HG02852 (cell line): ENCODE measurements around the gene SPECC1L.

Experiments
- ATAC-seq: cut with Tn5 transposase; IDR thresholded peaks from one replicate; pipeline ENCODE4 v1.9.1; 2021; ENCODE audit warnings: mild to moderate bottlenecking, moderate library complexity; ENCODE audit not compliant: unreplicated experiment

Gene SPECC1L

DNA sequence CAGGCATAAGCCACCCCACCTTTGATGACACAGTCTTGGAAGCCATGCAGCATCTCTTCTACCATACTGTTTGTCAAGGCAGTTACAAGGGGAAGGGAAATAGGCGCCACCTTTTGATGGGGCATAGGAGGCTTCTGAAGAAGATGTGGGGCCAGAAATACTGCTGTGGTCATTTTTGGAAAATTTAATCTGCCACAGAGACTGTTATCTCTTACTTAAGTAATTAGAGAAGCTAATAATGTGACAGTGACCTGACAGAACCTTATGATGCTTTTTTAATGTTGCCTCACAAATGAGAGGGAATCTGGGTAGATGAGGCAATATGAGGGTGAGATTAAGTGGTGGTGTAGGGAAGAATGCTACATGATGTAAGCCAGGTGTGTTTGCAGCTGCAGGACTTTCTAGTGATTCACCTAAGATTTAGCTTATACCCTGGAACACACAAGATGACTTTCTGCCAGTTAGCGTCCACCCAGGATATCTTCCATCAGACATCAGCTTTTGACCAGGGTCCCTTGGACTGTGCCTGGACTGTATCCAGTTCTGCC lies 122.5 kb downstream of the SPECC1L start:
- ATAC-seq, result no peak

DNA sequence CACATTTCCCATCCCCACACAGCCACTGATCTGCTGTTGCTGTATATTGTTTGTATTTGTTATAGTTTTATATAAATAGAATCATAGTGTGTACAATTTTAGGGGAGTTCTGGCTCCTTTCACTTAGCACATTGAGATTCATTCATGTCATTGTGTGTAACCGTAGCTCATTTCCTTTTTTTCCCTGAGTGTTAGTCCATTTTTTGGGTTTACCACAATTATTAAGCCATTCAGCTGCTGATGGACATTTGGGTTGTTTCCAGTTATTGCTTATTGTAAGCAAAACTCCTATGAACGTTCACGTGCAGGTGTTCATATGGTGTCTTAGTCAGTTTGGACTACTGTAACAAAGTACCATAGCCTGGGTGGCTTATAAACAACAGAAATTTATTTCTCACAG lies 123.2 kb downstream of the SPECC1L start:
- ATAC-seq, result no peak

DNA sequence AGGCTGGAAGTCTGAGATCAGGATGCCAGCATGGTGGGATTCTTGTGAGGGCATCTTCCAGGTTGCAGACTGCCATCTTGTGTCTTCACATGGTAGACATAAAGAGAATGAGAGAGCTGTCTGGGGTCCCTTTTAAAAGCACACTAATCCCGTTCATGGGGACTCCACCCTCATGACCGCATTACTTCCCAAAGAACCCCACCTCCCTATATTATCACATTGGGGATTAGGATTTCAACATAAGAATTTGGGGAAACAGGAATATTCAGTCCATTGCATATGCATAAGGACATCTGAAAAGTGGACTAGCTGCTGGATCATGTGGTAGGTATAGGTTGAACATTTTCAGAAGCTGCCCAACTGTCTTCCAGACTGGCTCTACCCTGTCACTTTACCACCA lies 123.6 kb downstream of the SPECC1L start:
- ATAC-seq, result no peak

DNA sequence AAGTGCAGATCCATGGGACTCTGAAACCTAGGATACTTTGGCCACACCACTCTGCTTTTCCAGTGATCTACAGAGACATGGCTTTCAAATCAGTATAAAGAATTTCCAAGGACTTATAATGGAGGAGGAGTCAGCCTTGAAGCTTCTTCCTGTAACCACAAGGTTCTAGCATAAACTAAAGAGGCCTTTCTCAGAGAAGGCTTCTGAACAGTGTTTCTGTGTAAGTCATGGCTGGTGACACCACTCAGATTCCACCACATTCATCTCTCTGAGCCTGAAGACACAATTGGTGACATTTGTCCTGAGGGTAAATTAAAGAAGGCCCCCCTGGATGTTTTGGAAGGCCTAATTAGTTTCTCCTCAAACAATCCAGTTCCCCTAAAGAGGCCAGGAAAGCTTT lies 127.8 kb downstream of the SPECC1L start:
- no peak for ATAC-seq

DNA sequence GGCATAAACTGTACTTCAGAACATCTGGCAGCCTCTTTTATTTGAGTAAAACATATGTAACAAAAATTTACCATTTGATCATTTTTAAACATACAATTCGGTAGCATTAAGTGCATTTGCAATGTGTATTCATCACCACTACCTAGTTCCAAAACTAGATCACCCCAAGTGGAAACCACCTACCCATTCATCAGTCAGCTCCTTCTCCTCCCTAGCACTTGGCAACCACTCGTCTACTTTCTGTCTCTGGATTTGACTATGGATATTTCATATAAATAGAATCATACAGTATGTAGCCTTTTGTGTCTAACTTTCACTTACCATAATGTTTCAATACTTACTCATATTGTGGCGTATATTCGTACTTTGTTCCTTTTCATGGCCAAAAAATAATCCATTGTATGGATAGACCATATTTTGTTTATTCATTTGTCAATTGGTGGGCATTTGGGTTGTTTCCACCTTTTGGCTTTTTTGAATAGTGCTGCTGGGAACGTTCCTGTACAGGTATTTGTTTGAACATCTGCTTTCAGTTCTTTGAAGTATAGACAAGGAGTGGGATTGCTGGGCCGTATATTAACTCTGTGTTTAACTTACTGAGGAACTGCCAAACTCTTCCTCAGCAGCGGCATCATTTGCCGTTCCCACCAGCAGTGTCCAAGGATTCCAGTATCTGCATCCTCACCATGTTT lies 129.5 kb downstream of the SPECC1L start:
- ATAC-seq, result no peak

DNA sequence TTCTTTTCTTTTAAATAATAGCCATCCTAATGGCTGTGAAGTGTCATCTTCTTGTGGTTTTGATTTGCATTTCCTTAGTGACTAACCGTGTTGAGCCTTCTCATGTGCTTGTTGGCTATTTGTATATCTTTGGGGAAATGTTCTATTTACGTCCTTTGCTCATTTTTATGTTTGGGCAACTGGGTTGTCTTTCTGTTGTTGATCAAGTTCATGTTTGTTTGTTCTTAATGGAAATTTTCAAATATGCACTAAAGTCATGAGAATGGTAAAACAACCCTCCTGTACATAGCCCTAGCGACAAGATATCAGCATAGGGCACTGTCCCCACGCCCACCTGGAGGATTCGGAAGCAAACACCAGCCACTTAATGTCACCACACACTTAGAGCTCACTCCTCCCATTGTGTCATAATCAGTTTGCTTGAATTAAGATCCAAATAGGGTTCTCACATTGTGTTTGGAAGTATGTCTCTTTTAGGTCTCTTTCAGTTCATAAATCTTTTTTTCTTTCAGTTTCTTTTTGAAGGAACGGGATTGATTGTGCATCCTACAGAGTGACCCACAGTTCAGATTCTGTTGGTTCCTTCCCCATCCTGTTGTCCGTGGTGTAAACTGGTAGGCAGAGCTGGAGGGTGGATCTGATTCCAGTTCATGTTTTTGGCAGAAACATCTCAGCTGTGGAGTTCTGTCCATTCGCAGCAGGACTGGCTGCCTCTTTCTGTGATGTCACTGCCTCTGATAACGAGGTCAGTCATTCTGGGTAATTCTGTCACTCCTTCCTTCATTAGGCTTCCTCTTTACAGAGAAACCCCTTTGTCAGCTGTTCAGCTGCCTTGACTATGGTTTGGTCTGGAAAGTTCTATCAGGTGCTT lies 130.3 kb downstream of the SPECC1L start:
- ATAC-seq, result no peak

DNA sequence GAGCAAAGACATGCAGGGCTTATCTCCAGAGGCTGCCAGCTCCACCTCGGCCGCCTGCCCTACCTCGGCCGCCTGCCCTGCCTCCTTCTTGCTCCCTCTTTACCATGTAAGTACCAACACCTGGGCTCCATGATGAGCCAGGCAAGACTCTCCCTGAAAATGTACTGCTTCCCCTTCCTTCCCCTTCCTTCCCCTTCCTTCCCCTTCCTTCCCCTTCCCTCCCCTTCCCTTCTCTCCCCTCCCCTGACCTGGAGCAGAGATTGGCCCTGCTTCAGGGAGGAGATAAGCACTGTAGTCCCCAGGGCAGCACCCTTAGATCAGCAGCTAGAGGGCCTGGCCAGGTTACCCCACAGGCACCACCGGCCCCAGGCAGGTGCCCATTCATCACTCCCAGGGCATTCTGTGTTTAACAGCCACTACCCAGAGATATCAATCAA lies 131.3 kb downstream of the SPECC1L start:
- ATAC-seq, result no peak

DNA sequence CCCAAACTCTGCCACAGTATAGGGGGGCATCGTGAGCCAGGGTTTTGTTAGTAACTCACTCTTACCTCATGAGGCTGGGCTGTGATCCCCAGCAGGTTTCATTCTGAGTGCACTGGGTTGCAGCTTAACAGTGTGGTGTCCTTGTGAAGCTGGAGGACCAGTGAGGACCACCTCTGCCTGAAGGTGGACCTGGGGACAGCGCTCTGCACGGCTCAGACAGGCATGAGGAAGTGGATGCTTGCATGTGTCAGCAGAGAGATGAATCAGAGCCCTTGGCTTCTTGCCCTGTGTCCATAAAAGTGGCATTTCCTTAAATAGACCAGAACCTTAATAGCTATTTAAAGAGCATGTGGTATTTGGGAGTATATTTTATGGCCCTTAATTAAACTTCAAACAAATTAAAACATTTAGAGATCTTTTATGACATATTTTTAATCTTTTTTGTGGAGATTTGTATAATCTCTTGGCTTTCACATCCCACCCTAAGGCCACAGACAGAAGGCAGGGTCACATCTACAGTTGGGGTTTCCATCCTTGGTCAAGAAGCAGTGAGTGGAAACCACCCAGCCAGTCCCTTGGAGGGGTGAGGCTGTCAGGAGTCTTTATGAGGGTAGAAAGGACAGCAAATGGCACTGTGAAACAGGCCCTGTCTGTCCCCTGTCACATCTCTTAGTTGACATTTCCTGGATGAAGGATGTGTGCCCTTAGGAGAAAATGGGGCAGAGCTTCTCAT lies 132.0 kb downstream of the SPECC1L start:
- no peak for ATAC-seq

DNA sequence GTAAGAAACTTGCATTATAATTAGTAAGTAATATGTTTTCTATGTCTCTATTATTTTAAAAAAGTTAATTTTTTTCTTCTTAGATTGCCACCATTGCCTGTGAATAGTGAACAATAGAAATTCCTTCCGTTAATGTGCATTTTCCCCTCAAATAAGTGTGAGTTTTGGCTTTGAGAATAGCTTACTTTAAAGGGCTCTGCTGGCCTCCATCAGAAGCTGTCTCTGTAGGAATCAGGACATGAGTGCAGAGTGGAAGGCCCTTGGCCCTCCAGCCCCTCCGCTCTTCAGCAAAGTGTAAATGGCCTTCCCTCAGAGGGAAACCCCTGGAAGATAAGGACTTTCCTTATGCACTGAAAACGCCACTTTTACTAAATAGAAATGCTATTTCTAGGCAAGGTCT lies 132.7 kb downstream of the SPECC1L start:
- ATAC-seq, result no peak

DNA sequence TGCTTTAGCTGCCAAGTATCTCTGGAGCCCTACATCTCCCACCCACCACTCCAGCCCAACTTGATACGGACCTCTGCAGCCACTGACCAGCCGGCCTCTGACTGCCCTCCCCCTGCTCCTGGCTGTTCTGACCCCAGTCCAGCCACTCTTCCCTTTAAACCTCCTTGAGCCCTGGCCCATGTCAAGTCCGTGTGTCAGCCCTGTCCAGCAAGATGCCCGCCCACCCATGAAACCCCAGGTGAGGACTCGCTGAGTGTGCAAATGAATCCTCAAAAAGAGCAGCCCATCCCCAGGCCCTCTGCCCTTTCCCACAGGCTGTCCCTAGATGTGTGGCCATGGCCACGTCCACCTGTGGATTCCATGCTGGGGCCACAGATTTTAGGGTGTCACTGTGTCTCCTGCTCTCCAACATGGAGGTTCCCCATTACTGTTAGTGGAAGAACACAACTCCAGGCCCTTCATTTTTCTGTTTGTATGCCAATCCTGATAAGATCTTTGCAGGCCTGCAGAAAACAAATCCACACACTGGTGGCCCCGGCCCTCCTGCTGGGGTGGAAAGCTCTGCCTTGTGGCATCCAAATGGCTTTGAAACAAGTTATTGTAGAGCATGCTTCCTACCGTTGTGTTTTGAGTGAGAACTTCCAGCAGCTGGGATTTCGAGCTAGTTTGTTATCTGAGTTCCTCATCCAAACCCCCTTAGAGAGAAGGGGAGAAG lies 134.1 kb downstream of the SPECC1L start:
- ATAC-seq, result no peak

DNA sequence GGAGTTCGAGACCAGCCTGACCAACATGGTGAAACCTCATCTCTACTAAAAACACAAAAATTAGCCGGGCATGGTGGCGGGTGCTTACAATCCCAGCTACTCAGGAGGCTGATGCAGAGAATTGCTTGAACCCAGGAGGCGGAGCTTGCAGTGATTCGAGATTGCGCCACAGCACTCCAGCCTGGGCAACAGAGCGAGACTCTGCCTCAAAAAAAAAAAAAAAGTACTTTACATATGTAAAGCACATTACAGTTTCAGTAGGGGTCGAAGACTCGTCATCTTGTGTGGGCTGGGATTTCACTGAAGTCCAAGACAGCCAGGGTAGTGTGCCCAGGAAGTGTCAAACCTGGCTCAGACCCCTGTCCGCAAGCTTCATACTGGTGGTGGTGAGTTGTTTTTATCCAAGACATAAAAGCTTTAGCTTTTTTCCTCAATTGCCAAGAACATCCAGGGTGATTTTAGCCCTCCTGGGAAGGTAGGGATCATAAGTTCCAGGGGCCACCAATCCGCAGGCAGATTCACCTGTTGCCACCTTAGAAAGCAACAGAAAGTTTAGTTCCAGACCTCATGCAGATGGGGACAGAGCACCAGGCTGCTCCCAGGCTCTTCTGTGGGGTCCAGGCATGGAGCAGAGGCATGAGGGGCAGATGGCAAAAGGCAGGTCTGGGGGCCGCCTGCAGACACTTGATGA lies 135.1 kb downstream of the SPECC1L start:
- ATAC-seq, result no peak

DNA sequence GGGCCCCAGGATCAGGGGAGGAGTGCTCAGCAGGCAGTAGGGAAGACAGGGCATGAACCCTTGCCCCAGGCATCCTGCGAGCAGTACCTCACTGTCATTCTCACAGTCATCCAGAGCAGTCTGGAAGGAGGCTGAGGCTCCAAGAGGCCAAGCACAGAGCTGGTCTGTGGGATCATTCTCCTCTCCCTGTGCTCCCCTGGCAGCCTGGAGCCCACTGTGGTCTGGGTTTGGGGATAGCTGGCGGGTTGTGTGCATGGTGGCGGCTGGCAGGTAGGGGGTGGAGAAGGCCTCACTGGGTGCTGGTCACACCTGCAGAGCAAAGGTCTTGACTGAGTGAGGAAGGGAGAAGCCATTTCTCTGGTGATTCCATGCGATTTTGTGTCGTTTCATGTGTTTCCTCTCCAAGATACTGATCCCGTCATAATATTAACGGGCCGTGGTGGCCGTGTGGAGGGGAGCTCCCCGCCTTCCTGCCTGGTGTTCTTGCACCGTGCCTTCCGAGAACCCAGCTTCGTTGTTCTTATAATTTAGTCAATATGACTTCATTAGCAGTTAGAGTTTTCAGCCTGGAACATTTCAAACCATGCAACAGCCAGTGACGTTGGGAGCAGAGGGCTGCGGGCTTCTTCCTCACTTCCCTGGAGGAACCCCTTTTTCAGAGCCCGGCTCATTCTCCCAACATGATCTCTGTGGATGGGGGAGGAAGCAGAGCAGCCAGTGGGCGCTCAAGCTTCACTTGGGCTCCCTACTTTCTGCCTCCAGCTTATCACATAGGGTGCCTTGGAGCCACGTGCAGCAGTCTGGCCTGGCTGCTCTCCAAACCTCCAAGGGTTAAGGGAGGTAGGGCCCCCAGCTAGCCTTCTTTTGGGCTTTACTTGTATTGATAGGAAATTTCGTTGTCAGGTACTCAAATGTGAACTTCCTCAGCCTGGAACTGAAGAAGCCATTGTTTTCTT lies 136.0 kb downstream of the SPECC1L start:
- ATAC-seq, result no peak

DNA sequence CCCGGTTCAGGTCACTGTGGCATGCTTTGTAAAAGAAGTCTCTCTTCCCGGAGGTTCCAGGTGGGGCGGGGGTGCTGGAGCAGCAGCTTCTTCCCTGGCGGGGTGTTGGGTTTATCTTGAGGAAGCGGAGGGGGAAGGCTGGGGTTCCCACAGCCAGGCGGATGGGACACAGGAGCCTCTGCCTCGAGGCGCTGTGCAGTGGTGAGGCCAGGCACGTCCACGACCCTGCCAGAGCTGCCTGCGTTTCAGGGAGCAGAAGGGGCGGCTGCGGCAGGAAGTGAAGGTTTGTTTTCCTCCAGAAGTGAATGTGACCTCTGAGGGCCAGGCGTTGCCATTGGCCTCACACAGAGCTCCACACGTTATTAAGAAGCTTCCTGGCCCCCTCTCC lies 136.6 kb downstream of the SPECC1L start:
- no peak for ATAC-seq

DNA sequence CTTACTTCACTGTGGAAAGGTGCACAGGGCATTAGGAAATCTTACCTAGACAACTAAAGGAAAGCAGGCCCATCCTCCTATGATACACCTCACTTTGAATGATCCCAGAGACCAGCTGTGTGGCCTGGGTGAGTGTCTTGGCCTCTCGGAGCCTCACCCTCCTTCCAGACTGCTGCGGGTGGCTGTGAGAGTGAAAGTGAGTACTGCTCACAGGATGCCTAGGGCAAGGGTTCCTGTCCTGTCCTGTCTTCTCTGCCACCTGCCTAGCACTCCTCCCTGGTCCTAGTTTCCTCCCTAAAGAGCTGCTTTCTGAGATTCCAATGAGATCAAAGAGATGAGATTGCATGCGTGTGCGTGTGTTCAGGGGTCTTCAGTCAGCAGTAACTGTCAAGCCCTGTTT lies 137.3 kb downstream of the SPECC1L start:
- no peak for ATAC-seq

DNA sequence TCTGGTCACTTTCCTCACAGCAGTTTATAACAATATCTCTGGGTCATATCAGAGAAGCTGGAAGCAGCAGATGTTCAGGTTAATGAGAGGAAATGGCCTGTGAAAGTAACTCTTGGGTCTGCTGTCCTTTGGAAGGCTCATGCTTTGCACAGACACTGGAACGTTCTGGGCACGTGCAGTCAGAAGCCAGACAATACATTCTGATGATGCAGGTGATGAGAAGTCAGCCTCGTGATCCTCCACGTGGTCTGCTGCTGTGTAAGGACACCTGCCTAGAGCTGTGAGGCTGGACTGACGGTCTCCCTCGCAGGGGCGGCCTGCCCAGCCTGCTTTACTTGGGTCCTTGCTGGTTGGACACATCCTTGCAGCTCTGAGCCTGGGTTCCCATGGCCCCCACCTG lies 138.0 kb downstream of the SPECC1L start:
- no peak for ATAC-seq

DNA sequence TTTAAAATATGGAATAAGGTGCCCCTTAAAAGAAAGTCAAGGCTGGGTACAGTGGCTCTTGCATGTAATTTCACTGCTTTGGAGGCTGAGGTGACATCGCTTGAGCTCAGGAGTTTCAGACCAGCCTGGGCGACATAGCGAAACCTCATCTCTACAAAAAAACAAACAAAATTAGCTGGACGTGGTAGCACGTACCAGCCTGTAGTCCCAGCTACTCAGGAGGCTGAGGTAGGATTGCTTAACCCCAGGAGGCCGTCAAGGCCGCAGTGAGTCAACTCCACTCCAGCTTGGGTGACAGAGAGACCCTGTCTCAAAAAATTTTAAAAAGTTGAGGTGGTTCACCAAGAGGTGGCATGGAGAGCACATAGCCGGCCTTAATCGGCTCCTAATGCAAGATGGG lies 139.1 kb downstream of the SPECC1L start:
- ATAC-seq, result no peak

DNA sequence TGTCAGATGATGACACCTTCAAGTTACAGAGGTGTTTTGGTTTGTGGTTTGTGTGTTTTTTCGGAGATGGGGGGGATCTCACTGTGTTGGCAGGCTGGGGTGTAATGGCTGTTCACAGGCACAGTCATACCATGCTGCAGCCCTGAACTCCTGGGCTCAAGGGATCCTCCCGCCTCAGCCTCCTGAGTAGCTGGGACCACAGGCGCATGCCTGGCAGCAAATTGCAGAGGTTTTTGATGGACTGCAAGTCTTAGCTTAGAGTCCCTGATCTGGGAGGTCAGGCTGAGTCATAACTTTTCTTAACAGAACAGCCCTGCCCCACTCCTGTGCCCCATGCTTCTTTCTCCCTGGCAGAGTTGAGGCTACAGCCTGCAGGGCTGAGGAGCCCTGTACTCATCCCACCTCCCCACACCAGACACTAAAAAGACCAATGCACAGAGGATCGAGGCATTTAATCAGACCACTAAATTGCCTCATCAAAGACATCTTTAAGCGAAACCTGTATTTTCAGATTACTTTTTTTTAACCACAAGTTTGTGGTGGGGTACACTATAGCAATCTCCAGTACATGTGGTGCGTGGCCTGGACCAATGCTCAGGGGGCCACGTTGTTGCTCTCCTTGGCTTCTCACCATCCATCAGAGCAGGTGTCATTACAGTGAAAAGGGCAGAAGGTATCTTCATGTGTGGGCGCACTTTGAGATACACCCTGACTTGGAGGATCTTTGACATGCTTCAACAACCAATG lies 139.7 kb downstream of the SPECC1L start:
- no peak for ATAC-seq

DNA sequence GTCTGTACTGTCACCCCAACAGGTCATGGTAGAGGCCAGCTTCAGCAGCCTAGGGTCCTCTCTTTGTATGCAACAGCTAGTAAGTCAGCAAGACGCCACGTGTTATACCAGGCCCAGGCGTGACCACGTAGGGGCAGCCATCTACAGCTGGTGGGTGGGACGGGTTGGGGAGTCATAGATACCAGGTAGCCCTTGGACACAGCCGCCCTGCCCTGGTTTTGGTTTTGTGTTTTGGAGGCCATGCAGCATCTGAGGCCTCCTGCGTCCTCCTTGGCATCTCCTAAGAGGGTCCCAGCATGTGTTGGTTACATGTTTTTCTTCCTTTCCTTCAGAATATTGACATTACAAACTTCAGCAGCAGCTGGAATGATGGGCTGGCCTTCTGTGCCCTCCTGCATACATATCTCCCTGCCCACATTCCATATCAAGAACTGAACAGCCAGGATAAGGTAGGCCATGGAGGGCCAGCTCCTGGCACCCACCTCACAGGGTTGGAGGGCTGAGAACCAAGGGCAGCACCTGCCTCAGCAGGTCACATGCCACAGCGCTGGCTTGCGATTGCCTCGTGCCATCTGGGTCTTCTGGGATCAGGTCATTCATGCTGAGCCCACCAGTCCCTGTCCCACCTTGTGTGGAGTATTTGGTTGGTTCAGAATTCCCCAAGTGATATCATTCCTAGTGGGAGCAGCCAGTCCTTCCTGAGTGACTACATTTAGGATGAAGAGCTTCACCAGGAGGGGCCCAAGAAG lies 140.8 kb downstream of the SPECC1L start:
- ATAC-seq, result no peak
